HG02970 (cell line): ENCODE data around the gene ACSF2.
"Not testable (repeated sequence)": the region's sequence is repeated elsewhere in the genome, so short reads cannot be mapped to it uniquely, and the experiment has no call there.

Source experiments
- ATAC-seq: cut with Tn5 transposase; IDR thresholded peaks from one replicate; pipeline ENCODE4 v1.9.1; 2021; ENCODE audit warnings: mild to moderate bottlenecking, moderate library complexity, moderate number of reproducible peaks; ENCODE audit not compliant: unreplicated experiment, low FRiP score

Gene ACSF2

DNA sequence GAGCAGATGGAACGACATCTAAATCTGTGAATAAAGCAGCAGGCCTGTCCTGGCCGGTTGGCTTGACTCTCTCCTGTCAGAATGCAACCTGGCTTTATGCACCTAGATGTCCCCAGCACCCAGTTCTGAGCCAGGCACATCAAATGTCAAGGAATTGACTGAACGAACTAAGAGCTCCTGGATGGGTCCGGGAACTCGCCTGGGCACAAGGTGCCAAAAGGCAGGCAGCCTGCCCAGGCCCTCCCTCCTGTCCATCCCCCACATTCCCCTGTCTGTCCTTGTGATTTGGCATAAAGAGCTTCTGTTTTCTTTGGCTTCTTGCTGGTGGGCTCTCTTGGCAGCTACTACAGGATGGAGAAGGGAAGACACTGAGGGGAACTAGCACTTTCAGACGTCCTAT is 48.5 kb downstream of the ACSF2 start:
- ATAC-seq = no peak

DNA sequence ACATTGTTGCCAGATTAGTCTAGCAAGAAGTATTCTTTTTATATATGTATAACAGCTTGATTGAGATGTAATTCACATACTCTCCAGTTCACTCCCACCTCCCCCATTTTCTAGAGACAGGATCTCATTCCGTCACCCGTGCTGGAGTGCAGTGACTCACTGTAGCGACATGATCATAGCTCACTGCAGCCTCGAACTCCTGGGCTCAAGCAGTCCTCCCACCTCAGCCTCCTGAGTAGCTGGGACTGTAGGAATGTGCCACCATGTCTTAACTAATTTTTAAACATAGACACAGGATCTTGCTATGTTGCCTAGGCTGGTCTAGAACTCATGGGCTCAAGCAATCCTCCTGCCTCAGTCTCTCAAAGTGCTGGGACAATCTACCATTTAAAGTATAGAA is 49.3 kb downstream of the ACSF2 start:
- ATAC-seq = no peak

DNA sequence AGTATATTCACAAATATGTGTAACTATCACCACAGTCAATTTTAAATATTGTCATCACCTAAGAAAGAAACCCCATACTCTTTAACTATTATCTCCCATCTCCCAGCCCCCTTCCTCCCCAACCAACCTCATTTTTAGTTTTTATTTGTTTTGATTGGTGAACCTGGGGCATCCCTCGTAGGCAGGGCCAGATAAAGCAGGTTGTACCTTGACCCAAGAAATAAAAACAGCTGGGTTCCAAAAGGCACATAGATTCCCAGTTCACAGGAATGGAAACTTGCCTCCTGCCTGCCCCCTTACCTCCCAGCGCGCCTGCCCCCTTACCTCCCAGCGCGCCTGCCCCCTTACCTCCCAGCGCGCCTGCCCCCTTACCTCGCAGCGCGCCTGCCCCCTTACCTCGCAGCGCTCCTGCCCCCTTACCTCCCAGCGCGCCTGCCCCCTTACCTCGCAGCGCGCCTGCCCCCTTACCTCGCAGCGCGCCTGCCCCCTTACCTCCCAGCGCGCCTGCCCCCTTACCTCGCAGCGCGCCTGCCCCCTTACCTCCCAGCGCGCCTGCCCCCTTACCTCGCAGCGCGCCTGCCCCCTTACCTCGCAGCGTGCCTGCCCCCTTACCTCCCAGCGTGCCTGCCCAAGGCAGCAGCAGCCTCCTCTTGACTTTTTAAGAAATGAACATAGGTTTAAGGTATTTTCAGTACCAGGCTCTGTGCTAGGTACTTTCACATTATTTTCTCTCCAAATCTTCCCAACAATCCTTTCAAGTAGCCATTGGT is 49.9 kb downstream of the ACSF2 start:
- not testable (repeated sequence) for ATAC-seq

DNA sequence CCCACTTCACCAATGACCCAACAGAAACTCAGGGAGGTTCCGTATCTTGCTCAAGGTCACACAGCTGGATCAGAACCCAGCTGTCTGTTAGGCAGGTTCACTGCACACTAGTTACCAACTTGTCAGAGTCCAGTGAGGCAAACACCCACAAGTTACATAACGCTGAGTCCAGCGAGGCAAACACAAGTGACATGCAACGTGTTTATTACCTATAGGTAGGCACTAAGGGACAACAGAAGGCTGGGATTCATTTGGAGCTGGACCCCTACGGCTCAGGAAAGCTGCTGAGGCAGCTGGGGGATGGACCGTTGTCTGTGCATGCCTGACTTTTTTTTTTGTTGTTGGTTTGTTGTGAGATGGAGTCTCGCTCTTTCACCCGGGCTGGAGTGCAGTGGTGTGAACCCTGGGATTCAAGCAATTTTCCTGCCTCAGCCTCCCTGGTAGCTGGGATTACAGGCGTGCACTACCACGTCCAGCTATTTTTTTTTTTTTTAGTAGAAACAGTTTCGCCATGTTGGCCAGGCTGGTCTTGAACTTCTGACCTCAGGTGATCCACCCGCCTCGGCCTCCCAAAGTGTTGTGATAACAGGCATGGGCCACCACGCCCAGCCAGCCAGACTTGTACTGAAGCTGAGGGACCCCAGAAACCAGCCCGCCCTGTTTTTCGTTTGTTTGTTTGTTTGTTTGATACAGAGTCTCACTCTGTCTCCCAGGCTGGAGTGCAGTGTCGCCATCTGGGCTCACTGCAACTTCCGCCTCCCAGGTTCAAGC is 50.7 kb downstream of the ACSF2 start:
- no peak for ATAC-seq

DNA sequence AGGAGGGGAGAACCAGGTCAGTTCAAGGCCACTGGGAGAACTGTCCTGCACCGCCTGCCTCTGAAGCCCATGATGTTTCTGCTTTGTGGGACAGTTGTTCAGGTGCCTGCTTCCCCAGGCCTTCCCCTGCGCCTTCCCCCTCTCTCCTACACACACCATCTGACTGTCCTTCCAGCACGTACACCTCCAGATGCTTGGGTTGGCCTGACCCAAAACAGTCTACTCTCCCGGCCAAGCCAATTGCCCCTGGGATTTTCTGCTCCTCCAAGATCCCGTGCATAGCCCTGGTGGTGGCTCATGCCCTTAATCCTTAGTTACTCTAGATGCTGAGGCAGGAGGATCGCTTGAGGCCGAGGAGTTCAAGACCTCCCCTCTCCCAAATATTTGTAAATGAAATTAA is 52.0 kb downstream of the ACSF2 start:
- ATAC-seq = no peak

DNA sequence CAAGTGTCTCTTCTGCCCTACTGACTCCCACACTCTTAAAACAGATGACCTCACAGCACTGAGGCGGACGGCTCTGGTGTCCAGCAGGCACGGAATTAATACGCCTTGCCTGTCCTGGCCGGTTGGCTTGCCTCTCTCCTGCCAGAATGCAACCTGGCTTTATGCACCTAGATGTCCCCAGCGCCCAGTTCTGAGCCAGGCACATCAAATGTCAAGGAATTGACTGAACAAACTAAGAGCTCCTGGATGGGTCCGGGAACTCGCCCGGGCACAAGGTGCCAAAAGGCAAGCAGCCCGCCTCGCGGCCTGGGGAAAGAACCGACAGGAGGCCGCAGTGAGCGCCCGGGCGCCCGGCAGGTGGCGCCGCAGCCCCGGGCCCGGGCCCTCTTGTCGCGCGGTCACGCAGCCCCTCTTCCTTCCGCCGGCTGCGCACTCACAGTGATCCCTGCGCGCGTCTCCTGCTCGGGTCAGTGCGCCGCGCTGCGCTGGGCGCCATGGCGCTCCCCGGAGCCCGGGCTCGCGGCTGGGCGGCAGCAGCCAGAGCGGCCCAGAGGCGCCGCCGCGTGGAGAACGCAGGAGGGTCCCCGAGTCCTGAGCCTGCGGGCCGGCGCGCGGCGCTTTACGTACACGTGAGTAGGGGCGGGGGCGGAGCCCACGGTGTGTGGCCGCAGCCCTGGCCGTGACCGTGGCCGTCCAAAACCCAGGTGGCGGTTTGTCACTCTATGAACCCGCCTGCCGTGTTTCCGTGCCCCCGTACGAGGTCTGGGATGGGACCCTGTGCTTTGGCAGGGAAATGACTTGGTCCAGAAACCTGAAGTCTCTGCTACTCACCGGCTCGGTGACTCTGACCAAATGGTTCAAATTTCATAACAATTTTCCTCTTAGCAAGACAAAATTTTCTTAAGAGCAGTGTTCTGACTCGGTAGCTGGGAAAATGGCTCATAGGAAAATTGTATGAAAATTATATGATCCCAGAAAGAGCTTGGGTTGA is 52.7 kb downstream of the ACSF2 start, which contains the start of gene RSAD1:
TSS of gene RSAD1 (plus strand) at position 470 of the 991 bp plus-strand sequence. CDS start at position 495, 25 bp downstream.
- peak; percentile 84 for ATAC-seq

DNA sequence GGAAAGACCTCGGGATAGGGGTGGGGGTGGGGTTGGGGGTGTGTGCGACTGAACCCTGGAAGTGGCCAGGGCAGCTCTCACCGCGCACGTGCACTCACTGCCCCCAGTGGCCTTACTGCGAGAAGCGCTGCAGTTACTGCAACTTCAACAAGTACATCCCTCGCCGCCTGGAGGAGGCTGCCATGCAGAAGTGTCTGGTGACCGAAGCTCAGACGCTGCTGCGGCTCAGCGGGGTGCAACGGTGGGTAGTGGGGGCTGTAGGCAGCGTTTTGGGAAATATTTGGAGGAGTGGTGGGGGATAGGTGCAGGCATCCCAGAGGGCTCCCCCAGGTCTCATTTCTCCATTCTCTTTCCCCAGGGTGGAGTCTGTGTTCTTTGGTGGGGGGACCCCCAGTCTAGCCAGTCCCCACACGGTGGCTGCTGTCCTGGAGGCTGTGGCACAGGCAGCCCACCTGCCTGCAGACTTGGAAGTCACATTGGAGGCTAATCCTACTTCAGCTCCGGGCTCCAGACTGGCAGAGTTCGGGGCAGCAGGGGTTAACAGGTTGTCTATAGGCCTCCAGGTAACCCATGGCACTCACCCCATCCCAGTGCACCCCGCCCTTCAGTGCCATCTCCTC is 53.6 kb downstream of the ACSF2 start:
- ATAC-seq = no peak

DNA sequence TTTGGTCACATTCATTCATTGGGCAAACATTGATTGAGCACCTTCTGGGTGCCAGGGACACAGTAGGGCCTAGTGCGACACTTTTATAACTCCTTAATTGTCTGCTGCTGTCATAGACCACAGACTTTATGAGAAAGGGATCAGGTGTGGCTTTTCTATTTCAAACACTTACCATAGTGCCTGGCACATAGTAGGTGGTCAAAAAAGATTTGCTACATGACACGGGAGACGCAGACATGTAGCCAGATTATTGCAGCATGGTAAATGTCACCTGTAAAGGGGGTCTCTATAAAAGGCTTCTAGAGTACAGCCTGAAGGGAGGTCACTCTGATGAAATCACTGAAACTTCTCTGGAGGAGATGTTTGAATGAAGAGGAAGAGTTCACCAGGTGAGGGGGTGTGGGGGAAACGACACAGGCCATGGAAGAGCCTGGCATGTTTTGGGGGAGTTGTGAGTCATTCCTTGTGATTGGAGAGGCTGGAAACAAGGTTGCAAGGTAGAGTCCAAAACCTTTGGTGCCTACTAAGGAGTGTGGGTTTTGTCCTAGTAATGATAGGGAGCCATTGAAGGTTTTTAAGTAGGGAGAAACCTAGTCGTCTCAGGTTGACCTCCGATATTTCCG is 54.2 kb downstream of the ACSF2 start:
- no peak for ATAC-seq

DNA sequence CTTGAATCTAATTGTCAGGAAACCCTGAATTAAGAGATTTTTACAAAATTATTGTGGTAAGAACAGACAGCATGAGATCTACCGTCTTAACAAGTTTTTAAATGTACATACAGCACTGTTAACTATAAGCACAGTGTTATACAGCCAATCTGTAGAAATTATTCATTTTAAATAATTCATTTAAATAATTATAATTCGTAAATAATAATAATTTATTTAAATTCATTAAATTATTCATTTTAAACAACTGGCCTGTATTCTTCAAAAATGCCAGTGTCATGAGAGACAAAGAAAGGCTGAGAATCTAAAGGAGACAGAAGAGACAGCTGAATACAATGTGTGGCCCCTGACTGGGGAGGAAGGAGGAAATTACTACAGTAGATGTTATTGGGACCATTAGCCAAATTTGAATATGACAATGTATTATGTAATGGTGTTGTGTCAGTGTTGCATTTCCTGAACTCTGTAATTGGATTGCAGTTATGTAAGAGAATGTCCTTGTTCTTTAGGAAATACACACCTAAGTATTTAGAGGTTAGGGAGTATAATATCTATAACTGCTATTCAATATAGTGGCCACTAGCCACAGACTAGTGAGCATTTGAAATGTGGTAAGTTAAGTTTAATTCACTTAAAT is 55.0 kb downstream of the ACSF2 start:
- no peak for ATAC-seq

DNA sequence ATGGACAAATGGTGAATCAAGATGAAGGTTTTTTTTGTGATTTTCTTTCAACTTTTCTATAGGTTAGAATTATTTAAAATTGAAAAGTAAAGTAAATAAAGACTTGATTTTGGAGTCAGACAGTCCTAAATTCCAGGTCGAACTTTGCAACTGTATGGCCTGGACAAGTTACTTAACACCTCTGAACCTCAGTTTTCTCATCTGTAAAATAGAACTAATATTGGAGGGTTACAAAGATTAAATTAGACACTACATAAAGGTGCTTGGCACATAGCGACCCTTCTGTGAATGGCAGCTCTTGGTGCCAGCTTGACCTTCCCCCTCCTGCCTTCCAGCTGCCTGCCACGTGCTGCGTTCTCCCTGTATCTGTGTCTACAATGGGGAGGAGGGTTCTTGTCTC is 55.6 kb downstream of the ACSF2 start:
- ATAC-seq = no peak

DNA sequence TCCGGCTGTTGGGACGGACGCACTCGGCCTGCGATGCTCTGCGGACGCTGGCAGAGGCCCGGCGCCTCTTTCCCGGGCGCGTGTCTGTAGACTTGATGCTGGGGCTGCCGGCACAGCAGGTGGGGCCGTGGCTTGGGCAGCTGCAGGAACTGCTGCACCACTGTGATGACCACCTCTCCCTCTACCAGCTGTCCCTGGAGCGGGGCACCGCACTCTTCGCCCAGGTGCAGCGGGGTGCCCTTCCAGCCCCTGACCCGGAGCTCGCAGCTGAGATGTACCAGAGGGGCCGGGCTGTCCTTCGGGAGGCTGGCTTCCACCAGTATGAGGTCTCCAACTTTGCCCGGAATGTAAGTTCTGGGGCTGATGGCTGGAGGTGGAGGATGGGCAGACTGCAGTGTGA is 56.1 kb downstream of the ACSF2 start:
- ATAC-seq = no peak

DNA sequence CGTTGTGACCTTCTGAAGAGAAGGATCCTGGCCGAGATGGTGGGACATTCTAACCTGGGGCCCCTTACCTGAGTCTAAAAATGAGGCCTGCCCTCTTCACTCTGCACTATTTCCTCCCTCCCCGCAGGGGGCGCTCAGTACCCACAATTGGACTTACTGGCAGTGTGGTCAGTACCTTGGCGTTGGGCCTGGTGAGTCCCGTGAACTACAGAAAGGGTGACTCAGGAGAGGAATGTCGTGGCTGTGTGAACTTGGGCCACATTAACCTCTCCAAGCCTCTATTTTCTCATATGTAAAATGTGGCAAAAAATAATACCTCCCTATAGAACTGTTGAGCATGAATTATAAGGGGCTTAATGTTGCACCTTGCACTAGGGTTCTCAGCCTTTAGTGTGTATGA is 56.5 kb downstream of the ACSF2 start:
- ATAC-seq = no peak

DNA sequence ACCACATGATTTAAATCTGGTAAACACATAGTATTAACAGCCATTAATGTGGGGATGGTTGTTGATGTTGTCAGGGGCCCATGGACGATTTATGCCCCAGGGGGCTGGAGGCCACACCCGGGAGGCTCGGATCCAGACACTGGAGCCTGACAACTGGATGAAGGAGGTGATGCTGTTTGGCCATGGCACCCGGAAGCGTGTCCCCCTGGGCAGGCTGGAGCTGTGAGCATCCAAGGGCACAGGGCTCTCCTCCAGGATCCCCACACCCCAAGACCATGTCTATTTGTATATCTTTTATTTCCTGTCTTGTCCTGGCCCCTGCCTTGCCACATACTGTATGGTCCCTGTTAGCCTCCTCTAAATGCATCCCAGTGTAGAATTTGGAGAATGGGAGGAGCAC is 57.2 kb downstream of the ACSF2 start:
- no peak for ATAC-seq

DNA sequence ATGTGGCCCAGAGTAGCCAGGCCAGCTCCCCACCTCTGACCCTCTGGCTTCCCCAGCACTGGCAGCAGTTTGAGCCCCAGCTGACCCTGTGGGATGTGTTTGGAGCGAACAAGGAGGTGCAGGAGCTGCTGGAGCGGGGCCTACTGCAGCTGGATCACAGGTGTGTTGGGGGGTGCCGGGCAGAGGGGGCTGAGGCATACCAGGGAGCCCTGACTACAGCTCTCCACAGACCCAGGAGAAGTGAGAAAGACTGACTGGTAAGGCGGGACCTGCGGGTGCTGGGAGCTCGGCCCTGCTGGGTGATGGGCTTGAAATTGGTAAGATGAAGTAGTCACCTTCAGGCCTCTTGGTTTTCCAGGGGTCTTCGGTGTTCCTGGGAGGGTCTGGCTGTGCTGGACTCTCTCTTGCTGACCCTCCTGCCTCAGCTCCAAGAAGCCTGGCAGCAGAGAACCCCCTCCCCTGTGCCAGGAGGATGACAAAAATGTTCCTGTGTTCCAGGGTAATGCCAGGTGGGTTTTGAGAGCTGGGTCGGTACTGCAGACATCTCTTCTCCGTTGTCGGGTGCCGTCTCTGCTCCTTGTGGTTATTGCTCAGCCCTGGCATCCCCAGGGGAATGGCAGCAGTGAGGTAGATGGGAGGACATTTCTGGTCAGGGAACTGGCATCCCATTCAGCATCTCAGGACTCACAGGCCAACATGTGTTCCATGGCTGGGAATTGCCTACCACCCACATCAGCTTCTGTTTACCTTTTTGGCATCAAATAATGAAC is 58.6 kb downstream of the ACSF2 start:
- ATAC-seq = no peak

DNA sequence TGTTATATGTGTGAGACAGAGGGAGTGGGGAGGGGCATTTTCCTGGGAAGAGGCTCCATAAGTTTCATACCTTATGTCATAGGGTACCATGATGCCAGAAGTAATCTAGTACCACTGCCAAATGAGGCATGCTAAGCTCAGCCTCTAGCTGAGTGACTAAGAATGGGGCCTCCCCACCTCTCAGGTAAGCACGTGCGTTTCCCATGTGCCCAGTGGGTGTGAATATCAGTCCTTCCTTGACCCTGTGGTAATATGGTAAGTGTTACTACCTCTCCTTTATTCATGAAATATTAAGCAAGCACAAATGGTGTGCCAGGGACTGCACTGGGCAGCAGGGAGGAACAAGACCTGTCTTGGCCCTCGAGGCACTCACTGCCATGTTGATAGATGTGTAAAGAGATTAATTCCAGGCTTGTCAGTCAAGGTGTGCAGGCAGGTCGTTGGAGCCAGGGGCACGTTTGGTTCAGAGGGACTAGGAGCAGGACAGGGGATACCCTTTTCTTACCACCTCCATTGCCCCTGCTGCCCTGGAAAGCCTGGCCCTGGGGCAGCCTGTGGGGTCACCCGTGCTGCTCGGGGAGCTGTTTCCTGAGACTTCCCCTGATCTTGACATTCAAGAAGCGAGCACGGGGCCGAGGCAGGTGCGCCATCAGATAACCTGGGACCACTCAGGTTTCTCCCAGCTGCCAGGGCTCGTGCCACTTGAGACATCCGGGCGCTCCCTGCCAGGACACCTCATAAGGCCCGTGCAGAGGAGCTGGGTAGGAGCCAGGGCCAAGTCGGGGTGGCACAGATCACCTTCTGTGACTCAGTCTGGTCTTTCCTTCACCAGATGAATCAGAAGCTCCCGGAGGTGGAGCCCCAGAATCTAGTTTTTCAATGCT is 61.4 kb downstream of the ACSF2 start:
- ATAC-seq = no peak

DNA sequence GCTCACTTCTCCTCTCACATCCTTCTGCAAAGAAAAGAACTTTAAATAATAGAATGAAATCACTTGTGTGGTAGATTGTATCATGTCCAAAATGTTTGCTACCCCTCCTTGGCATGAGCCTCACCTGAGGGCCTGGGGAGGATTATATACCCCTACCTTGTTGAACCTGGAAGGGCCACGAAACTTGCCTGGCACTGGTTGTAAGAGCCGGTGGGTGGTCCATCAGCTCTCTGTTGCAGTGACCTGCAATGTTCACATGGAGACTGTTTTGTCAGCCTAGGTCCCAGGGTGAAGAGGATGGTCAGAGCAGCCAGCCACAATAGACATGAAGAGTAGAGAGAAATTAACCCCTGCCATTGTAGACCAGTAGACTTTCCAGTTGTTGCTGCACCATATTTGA is 62.9 kb downstream of the ACSF2 start:
- no peak for ATAC-seq

DNA sequence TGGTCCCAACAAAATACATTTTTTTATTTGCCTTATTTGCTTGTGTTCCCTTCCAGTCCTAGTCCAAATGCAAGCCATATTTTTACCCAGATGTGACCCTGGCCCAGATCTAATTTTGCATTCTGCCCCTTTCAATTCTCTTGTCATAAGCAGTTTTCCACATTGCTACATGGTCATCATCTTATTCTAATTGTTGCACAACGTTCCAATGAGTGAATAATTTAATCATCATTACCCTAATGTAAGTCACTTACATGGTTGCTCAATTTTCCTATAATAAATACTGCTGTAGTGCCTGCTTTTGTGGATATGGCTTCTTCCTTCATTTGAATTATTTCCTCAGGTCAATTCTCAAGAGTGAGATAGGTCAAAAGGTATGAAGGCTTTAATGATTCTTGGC is 65.5 kb downstream of the ACSF2 start:
- no peak for ATAC-seq

DNA sequence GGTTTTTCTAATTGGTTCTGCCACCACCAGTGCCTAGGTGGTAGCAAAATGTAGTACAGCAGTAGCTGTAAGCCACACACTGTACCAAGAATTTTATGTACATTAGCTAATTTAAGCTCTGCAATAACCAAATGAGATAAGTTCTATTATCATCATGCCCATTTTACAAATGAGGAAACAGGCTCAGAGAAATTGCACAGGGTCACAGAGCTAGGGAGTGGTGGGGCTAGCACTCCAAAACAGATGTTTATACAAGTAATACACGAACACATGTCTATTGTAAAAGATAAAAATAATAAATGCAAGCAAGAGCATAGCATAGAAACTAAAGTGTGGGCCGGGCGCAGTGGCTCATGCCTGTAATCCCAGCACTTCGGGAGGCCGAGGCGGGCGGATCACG is 66.2 kb downstream of the ACSF2 start:
- no peak for ATAC-seq
